ENCODE data around the gene MYO18A.

GRCh38 chr17:29126268-29126930, 53.8 kb downstream of the MYO18A start:
- TF ChIP-seq, protein P1, sequence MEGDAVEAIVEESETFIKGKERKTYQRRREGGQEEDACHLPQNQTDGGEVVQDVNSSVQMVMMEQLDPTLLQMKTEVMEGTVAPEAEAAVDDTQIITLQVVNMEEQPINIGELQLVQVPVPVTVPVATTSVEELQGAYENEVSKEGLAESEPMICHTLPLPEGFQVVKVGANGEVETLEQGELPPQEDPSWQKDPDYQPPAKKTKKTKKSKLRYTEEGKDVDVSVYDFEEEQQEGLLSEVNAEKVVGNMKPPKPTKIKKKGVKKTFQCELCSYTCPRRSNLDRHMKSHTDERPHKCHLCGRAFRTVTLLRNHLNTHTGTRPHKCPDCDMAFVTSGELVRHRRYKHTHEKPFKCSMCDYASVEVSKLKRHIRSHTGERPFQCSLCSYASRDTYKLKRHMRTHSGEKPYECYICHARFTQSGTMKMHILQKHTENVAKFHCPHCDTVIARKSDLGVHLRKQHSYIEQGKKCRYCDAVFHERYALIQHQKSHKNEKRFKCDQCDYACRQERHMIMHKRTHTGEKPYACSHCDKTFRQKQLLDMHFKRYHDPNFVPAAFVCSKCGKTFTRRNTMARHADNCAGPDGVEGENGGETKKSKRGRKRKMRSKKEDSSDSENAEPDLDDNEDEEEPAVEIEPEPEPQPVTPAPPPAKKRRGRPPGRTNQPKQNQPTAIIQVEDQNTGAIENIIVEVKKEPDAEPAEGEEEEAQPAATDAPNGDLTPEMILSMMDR (IDR thresholded peaks at IDR 0.05; ENCODE audit: low read length) = no peak
- no peak for TF ChIP-seq EZH2phosphoT487 (IDR thresholded peaks at IDR 0.05; ENCODE audit: low read length)
